Measurements from ENCODE around the gene CTSL. TPM values are rescaled to one million over a fixed set of nuclear protein-coding genes. Genes with fewer than 3 reads are reported as not detected.
A peak's percentile ranks its signal among the peaks of the same experiment; 100 is the strongest.

CTSL gene
- total and polyA plus RNA-seq, 2 of the 13 experiments (the other 11 are each of a cell fraction or from before 2014, with no cell fraction given) = 78.1 to 113 TPM

- CTCF ChIA-PET (ENCODE audit: low intra/inter-chr PET ratio, low total read pairs) = no interaction called here
- no peak overlapping the region for H3K9ac ChIP-seq (ENCODE audit: insufficient read depth, low read depth, low read length)
Observed at GRCh38 chr9:87712801-87713277, 13.1 kb upstream of the CTSL start.

GRCh38 chr9:87713278-87713987, 12.5 kb upstream of the CTSL start:
- WGBS (ENCODE audit: low lambda C conversion rate) = 19% methylated on average over 8 of the region's 11 CpGs
- DNase-seq (ENCODE audit: low spot score) (peak; percentile 62), ATAC-seq (no peak), FAIRE-seq (no peak)
- no TSS peak for BruUV-seq (replicated peaks)
- H3K79me2 ChIP-seq (ENCODE audit: insufficient read depth, low read length) = no peaks in the 10 kb centered on the region
- H3K36me3 ChIP-seq (replicated peaks in 1 of 2; ENCODE audit: control insufficient read depth in 1 of 2, insufficient read depth in 2 of 2, low read length in 2 of 2) = no peaks in the 10 kb centered on the region
- peaks cover 0 to 3% of the 10 kb centered on the region in 2 experiments; a peak in 1 of 5 replicates for H3K27me3 ChIP-seq (ENCODE audit: control insufficient read depth in 1 of 2, insufficient read depth in 2 of 2, low read length in 2 of 2)
- H3K27ac ChIP-seq (ENCODE audit: extremely low read length, insufficient read depth, low read length) = no peak overlapping the region
- H3K9me3 ChIP-seq (ENCODE audit: low read length) = no peaks in the 10 kb centered on the region
- H2AFZ ChIP-seq (ENCODE audit: low read length) = no peak overlapping the region
- H3K4me3 ChIP-seq (replicated peaks in 1 of 3; ENCODE audit: insufficient read depth in 1 of 3, low read depth in 2 of 3, low read length in 3 of 3) = peak overlapping the region in 1 of 3 experiments; percentile 38; a peak in 1 of 6 replicates
- no peak overlapping the region for H3K9ac ChIP-seq (ENCODE audit: insufficient read depth, low read depth, low read length)
- POLR2A ChIA-PET = interaction anchor here (2.2 kb wide), 1 partner anchor 13 kb away, joined by 20 read pairs; the partner anchor contains the start of gene CTSL
- intact Hi-C loops (cut with micrococcal nuclease; ENCODE audit: unreplicated experiment) (no loop called here), in situ Hi-C loops (cut with HindIII; ENCODE audit: extremely low pct_ligation_motif_present, low pct_unique_long_range_greater_than_20kb) (no loop called here)
- peak overlapping the region; percentile 51 for H3K4me2 ChIP-seq (ENCODE audit: low read depth, low read length)
- no peaks in the 10 kb centered on the region for H4K20me1 ChIP-seq (ENCODE audit: insufficient read depth, low read length)
- H3K4me1 ChIP-seq (ENCODE audit: insufficient read depth, low read length) = peaks cover 49% of the 10 kb centered on the region
- CTCF ChIA-PET (ENCODE audit: low intra/inter-chr PET ratio, low total read pairs) = no interaction called here
- TF ChIP-seq REXO4 (CRISPR knock-in tag; IDR thresholded peaks at IDR 0.05; ENCODE audit: borderline replicate concordance) (no peak), FOSL2 (CRISPR knock-in tag; IDR thresholded peaks at IDR 0.05) (peak; percentile 75), HNRNPH1 (optimal IDR thresholded peaks at IDR 0.05; ENCODE audit: low read depth, low read length) (no peak), ZNF549 (CRISPR knock-in tag; IDR thresholded peaks at IDR 0.05) (no peak), FOXA1 (IDR thresholded peaks at IDR 0.05) (0 out of 2 replicates have a peak, but pooled peaks have one; percentile 14), FOXA1 (CRISPR knock-in tag; IDR thresholded peaks at IDR 0.05) (no peak), NFE2L2 (IDR thresholded peaks at IDR 0.05; ENCODE audit: low read length) (peak; percentile 60), SAP130 (CRISPR knock-in tag; IDR thresholded peaks at IDR 0.05; ENCODE audit: low read depth) (peak; percentile 55), MAFF (IDR thresholded peaks at IDR 0.05; ENCODE audit: low read depth, low read length) (peak; percentile 89), ETV5 (CRISPR knock-in tag; IDR thresholded peaks at IDR 0.05; ENCODE audit: borderline replicate concordance) (peak; percentile 61; the same call in 1 of the 2 replicates), SALL2 (CRISPR knock-in tag; IDR thresholded peaks at IDR 0.05) (0 out of 2 replicates have a peak, but pooled peaks have one; percentile 12), HNRNPL (IDR thresholded peaks at IDR 0.05; ENCODE audit: low read depth, low read length) (0 out of 2 replicates have a peak, but pooled peaks have one; percentile 37)

More at GRCh38 chr9:87712801-87713277, 13.1 kb upstream of the CTSL start:
- intact Hi-C loops (cut with micrococcal nuclease; ENCODE audit: unreplicated experiment) = no loop called here
- in situ Hi-C loops (cut with HindIII; ENCODE audit: extremely low pct_ligation_motif_present, low pct_unique_long_range_greater_than_20kb) = no loop called here
- FAIRE-seq = no peak
- no peaks in the 10 kb centered on the region; a peak in 1 of 5 replicates for H3K27me3 ChIP-seq (ENCODE audit: control insufficient read depth in 1 of 2, insufficient read depth in 2 of 2, low read length in 2 of 2)
- 85% methylated on average over 6 of the region's 6 CpGs for WGBS (ENCODE audit: low lambda C conversion rate)
- POLR2A ChIA-PET = no interaction called here
- peaks cover 49% of the 10 kb centered on the region for H3K4me1 ChIP-seq (ENCODE audit: insufficient read depth, low read length)
- ATAC-seq = no peak
- H3K27ac ChIP-seq (ENCODE audit: extremely low read length, insufficient read depth, low read length) = no peak overlapping the region
- TF ChIP-seq NR2F1 (CRISPR knock-in tag; IDR thresholded peaks at IDR 0.05) (no peak), MNT (IDR thresholded peaks at IDR 0.05) (peak; percentile 89), SALL2 (CRISPR knock-in tag; IDR thresholded peaks at IDR 0.05) (0 out of 2 replicates have a peak, but pooled peaks have one; percentile 20)
- no peak for DNase-seq (ENCODE audit: low spot score)
- H4K20me1 ChIP-seq (ENCODE audit: insufficient read depth, low read length) = no peaks in the 10 kb centered on the region
- H3K79me2 ChIP-seq (ENCODE audit: insufficient read depth, low read length) = no peaks in the 10 kb centered on the region
- no TSS peak for BruUV-seq (replicated peaks)
- no peaks in the 10 kb centered on the region for H3K36me3 ChIP-seq (replicated peaks in 1 of 2; ENCODE audit: control insufficient read depth in 1 of 2, insufficient read depth in 2 of 2, low read length in 2 of 2)
- H2AFZ ChIP-seq (ENCODE audit: low read length) = no peak overlapping the region
- no peak overlapping the region for H3K4me3 ChIP-seq (replicated peaks in 1 of 3; ENCODE audit: insufficient read depth in 1 of 3, low read depth in 2 of 3, low read length in 3 of 3)
- no peaks in the 10 kb centered on the region for H3K9me3 ChIP-seq (ENCODE audit: low read length)
- no peak overlapping the region; the same call in 1 of the 2 replicates for H3K4me2 ChIP-seq (ENCODE audit: low read depth, low read length)
